Vagina (tissue), 2 donors: ENCODE data around the gene AGPAT1.

ENCODE experiments used
- CTCF ChIP-seq, 3 experiments: fragments of 450-650 bp in 2 of 3; fragments of 200-600 bp in 1 of 3; sonication (generic) in 1 of 3; IDR thresholded peaks; one replicate each; pipeline ENCODE4 v1.5.1; 2017 to 2019; ENCODE audit warnings: antibody characterized with exemption in 3 of 3, mild to moderate bottlenecking in 2 of 3, moderate library complexity in 2 of 3
- POLR2A ChIP-seq, 2 donors: fragments of 450-650 bp; IDR thresholded peaks; one replicate each; pipeline ENCODE4 v1.6.1; 2017; ENCODE audit warnings: antibody characterized with exemption in 2 of 2, mild to moderate bottlenecking in 2 of 2, moderate library complexity in 2 of 2
- POLR2AphosphoS5 ChIP-seq, 2 donors: sonication (generic); formaldehyde crosslinking; IDR thresholded peaks; one replicate each; pipeline ENCODE4 v1.9.0; 2017; ENCODE audit warnings: antibody characterized with exemption in 2 of 2, mild to moderate bottlenecking in 2 of 2, low read depth in 1 of 2; ENCODE audit not compliant: insufficient read depth in 1 of 2

- TF ChIP-seq CTCF (IDR thresholded peaks at IDR 0.05) (no peak), POLR2A (IDR thresholded peaks at IDR 0.05) (no peak), POLR2AphosphoS5 (IDR thresholded peaks at IDR 0.05; ENCODE audit: insufficient read depth in 1 of 2, low read depth in 1 of 2) (no peak)
Observed at GRCh38 chr6:32213649-32214048, 37.8 kb upstream of the AGPAT1 start.
